Neutrophil (primary cell): ENCODE results near the gene PRAMEF17.
"Not testable (repeated sequence)": the region's sequence is repeated elsewhere in the genome, so short reads cannot be mapped to it uniquely, and the experiment has no call there.

Experiments used
- H3K27ac ChIP-seq: fragments of 200-600 bp; sonication (generic); 2 replicates; pipeline ENCODE4 v1.5.1; 2016; ENCODE audit warnings: mild to moderate bottlenecking, moderate library complexity
- H3K27me3 ChIP-seq: fragments of 200-600 bp; sonication (generic); 2 replicates; pipeline ENCODE4 v1.6.0; 2016; ENCODE audit warnings: mild to moderate bottlenecking
- H3K36me3 ChIP-seq: fragments of 200-600 bp; sonication (generic); 2 replicates; pipeline ENCODE4 v1.5.1; 2017
- H3K4me1 ChIP-seq, 2 experiments: fragments of 200-600 bp in 1 of 2; sonication (generic) in 1 of 2; 1 replicate in 1 of 2; 2 replicates in 1 of 2; pipeline versions ENCODE4 v1.5.1 to v1.6.1; 2013 to 2016; ENCODE audit warnings: low read depth in 1 of 2, low read length in 1 of 2, mild to moderate bottlenecking in 1 of 2, moderate library complexity in 1 of 2; ENCODE audit not compliant: control insufficient read depth in 1 of 2, insufficient read depth in 1 of 2
- H3K4me3 ChIP-seq, 2 experiments: fragments of 200-600 bp in 1 of 2; sonication (generic) in 1 of 2; 1 replicate in 1 of 2; 2 replicates in 1 of 2; pipeline ENCODE4 v1.5.1; 2013 to 2016; ENCODE audit warnings: low read depth in 1 of 2, low read length in 1 of 2, mild to moderate bottlenecking in 1 of 2, moderate library complexity in 1 of 2
- H3K9me3 ChIP-seq: fragments of 200-600 bp; sonication (generic); 2 replicates; pipeline ENCODE4 v1.5.1; 2016

Gene PRAMEF17, protein sequence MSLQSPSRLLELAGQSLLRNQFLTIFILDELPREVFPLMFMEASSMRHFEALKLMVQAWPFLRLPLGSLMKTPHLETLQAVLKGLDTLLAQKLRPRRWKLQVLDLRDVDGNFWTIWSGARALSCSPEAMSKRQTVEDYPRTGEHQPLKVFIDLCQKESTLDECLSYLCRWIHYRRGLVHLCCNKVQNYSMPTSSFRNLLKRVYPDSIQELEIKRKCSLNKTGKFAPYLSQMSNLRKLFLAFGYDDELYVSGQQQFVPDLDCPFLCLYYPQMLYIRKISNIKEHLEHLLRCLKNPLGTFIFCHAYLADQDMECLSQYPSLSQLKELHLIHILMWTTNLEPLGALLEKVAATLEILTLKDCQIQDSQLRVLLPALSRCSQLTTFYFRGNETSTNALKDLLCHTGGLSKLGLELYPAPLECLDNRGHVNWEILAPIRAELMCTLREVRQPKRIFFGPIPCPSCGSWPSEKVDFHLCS

DNA sequence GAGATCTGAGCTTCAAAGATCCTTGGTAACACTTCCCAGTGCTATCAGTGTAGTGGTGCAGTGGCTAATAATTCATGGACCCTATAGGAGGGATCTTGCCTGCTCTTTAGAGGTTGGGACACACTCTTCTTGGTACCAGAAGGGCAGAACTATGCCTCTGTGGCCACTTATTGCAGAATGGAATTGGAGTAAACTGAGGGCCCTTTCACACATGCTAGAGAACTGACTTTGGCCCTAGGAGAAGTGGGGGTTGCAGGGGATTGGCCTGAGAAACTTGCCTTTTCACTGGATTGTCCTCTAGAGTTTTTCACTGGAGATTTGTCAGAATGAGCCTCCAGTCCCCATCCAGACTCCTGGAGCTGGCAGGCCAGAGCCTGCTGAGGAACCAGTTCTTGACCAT, at the start of gene PRAMEF17:
TSS of gene PRAMEF17 (plus strand) at position 301 of the 400 bp plus-strand sequence. CDS start at position 327, 26 bp downstream.
- not testable (repeated sequence) for H3K27me3 ChIP-seq, H3K4me1 ChIP-seq, H3K4me3 ChIP-seq, H3K36me3 ChIP-seq, H3K27ac ChIP-seq, H3K9me3 ChIP-seq

DNA sequence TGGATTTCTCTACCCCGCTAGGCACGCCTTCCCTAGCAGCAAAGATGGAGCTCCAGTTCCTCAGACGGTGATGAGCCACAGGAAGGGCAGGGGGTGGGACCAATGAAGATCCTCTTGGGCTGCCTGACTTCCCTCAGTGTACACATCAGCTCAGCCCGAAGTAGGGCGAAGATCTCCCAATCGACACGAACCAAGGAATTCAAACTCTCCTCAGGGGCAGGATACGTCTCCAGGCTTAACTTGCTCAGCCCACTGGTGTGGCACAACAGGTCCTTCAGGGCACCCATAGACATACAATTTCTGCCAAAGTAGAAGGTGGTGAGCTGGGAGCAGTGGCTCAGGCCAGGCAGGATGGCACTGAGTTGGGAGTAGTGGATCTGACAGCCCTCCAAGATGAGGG, 46.9 kb upstream of the PRAMEF17 start:
- not testable (repeated sequence) for H3K27me3 ChIP-seq, H3K27ac ChIP-seq, H3K4me1 ChIP-seq, H3K9me3 ChIP-seq, H3K36me3 ChIP-seq, H3K4me3 ChIP-seq

DNA sequence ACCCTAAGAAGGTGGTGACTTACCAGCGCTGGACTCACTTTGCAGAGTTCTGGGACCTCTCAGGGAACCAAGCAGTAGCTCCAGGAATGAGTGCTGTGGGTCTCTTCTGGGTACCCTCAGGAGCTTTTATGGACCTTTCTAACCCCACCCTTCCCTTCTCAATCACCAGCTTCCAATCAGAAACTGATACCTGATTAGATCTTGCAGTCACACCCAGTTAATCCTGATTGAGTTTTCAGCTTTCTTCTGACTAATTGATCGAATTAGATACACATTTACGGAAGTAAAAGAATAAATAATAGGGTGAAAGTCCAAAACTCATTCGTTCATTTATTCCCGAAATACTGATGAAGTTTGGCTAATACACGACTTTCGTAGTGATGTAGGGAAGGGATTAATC, 42.4 kb upstream of the PRAMEF17 start, which contains the start of gene PRAMEF14:
TSS of gene PRAMEF14 (minus strand) at position 101 of the 400 bp plus-strand sequence. CDS start 1,820 bp downstream, outside the sequence.
- H3K9me3 ChIP-seq, H3K4me1 ChIP-seq, H3K4me3 ChIP-seq: not testable (repeated sequence)

DNA sequence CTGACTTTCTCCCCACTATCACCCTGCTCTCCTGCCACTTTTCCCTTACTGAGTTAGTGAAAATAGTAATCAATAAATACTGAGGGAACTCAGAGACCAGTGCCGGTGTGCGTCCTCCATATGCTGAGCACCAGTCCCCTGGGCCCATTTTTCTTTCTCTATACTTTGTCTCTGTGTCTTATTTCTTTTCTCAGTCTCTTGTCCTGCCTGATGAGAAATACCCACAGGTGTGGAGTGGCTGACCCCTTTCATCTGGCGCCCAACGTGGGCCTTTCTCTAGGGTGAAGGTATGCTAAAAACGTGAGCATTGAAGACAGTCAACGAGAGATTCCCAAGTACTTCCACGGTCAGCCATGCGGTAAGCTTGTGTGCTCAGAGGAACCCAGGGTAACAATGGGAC, 36.0 kb upstream of the PRAMEF17 start:
- H3K4me1 ChIP-seq, H3K36me3 ChIP-seq, H3K27ac ChIP-seq, H3K4me3 ChIP-seq, H3K27me3 ChIP-seq, H3K9me3 ChIP-seq: not testable (repeated sequence)

More for the DNA sequence above, 42.4 kb upstream of the PRAMEF17 start, which contains the start of gene PRAMEF14:
- H3K36me3 ChIP-seq, H3K27ac ChIP-seq, H3K27me3 ChIP-seq: not testable (repeated sequence)

DNA sequence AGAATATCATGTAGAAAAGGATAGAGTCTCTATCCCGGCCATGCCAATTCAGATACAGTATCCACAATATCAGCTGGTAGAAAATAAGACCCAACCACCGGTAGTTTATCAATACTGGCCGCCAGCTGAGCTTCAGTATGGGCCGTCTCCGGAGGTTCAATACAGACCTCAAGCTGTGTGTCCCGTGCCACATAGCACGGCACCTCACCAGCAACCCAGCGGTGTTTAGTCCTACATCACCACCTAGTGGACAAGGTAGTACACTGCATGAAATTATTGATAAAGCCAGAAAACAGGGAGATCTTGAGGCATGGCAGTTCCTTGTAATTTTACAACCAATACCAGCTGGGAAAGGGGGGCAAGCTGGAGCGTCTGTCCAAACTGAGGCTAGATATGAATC, 35.0 kb upstream of the PRAMEF17 start:
- not testable (repeated sequence) for H3K27me3 ChIP-seq, H3K4me1 ChIP-seq

DNA sequence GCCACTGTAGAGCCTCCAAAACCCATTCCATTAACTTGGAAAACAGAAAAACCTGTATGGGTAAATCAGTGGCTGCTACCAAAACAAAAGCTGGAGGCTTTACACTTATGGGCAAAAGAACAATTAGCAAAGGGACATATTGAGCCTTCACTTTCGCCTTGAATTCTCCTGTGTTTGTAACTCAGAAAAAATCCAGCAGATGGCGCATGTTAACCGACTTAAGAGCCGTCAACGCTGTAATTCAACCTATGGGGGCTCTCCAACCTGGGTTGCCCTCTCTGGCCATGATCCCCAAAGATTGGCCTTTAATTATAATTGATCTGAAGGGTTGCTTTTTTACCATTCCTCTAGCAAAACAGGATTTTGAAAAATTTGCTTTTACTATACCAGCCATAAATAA, 32.7 kb upstream of the PRAMEF17 start:
- H3K27me3 ChIP-seq, H3K36me3 ChIP-seq, H3K4me3 ChIP-seq, H3K27ac ChIP-seq, H3K4me1 ChIP-seq, H3K9me3 ChIP-seq: not testable (repeated sequence)

More for the DNA sequence above, 35.0 kb upstream of the PRAMEF17 start:
- not testable (repeated sequence) for H3K36me3 ChIP-seq, H3K27ac ChIP-seq, H3K9me3 ChIP-seq, H3K4me3 ChIP-seq

DNA sequence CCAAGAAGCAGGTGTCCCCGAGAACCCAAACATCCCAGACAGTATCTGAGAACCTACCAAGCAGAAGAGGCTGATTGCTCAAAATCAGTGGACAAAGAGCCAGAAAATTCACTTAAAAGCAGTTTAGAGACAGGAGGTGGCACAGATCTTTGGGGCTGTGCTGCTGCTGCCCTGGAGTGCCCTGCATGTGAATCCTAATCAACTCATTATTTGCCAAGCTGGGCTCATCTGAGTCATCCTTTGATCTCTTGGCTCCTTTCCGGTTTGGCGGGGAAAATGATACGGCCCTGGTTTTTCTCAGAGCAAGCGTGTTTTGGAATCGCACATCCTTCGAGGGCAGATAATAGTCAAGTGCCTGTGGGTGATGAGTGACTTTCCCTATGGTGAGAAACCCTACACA, 27.1 kb upstream of the PRAMEF17 start:
- H3K27ac ChIP-seq, H3K9me3 ChIP-seq, H3K4me1 ChIP-seq, H3K27me3 ChIP-seq, H3K4me3 ChIP-seq, H3K36me3 ChIP-seq: not testable (repeated sequence)

DNA sequence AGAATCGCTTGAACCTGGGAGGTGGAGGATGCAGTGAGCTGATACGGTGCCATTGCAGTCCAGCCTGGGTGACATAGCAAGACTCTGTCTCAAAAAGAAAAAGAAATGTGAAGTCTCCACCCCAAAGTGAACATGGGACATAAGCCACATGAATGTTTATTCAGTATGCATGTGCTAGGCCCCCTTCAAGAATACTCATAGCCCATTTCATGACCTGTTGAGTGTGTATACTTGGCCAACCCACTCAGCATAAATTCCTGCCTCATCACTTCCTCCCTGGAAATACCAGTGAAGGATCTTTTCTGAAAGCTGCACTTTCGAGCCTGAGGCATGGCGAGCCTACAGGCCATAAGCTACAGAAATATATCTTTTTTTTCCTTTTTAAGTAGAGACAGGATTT, 24.5 kb upstream of the PRAMEF17 start:
- not testable (repeated sequence) for H3K27ac ChIP-seq, H3K36me3 ChIP-seq, H3K27me3 ChIP-seq, H3K9me3 ChIP-seq, H3K4me1 ChIP-seq, H3K4me3 ChIP-seq

DNA sequence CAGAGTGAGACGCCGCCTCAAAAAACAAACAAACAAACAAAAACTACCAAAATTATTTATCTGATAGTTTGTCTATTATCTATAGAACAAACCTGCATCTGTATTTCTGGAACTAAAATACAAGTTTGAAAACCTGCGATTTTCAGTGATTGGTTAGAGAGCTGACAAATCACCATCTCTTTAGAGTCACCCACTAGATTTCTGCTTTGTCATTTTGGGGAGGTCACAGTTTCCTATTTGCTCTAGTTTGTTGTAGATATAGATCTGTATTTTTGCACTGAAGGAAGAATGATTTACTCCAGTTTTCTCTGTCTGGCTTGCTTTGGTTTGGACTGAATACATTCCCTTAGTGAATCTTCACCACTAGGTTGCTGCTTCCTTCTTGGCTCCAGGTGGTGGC, 22.9 kb upstream of the PRAMEF17 start:
- not testable (repeated sequence) for H3K4me1 ChIP-seq, H3K27ac ChIP-seq, H3K9me3 ChIP-seq, H3K4me3 ChIP-seq, H3K36me3 ChIP-seq, H3K27me3 ChIP-seq

DNA sequence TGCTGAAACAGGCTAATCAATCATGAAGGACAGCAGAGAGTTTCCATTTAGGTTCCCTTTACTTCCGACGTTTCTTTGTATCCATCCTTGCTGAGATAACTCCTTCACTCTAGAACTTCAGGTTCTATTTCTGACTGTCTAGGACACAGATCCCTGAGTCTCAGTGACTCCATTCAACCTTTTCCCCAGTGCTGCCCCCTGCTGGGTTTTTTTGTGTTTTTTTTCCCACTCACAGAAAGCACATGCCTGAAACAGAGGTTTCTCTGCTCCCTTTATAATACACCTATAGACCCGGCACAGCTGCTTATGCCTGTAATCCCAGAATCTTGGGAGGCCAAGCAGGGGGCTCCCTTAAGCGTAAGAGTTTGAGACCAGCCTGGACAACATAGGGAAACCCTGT, 20.9 kb upstream of the PRAMEF17 start:
- H3K27ac ChIP-seq, H3K4me1 ChIP-seq, H3K27me3 ChIP-seq, H3K4me3 ChIP-seq, H3K36me3 ChIP-seq, H3K9me3 ChIP-seq: not testable (repeated sequence)

DNA sequence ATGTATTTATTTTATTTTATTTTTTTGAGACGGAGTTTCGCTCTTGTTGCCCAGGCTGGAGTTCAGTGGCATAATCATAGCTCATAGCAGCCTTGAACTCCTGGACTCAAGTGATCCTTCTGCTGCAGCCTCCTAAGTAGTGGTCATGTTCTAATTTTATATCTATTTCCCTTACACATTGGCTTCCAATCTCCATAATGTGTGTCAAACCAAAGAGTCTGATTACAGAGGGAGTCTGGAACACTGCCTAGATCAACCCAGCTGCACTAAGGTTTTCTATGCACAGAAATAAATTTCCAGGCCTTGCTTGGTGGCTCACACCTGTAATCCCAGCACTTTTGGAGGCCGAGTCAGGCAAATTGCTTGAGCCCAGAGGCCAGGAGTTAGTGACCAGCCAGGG, 10.4 kb upstream of the PRAMEF17 start:
- H3K9me3 ChIP-seq, H3K4me1 ChIP-seq, H3K36me3 ChIP-seq, H3K27me3 ChIP-seq, H3K4me3 ChIP-seq, H3K27ac ChIP-seq: not testable (repeated sequence)

DNA sequence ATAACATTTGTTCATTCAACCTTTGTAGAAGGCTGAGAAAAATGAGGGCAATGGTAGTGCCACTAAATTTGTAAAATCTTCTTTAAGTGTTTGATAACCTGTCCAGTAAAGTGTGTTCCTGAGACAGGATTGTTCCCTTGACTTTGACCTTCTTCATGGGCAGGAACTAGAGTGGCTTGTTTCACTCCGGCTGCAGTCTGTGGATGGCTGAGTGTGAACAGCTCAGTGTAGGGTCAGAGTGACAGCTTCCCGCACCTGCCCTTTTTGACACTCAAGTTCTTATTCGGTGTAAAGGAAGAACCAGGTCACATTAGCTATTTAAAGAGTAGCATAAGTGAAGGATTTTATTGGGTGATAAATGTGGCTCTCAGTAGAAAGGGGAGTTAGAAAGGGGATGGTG, 9.1 kb upstream of the PRAMEF17 start:
- H3K36me3 ChIP-seq, H3K4me1 ChIP-seq, H3K4me3 ChIP-seq, H3K27ac ChIP-seq, H3K27me3 ChIP-seq, H3K9me3 ChIP-seq: not testable (repeated sequence)

DNA sequence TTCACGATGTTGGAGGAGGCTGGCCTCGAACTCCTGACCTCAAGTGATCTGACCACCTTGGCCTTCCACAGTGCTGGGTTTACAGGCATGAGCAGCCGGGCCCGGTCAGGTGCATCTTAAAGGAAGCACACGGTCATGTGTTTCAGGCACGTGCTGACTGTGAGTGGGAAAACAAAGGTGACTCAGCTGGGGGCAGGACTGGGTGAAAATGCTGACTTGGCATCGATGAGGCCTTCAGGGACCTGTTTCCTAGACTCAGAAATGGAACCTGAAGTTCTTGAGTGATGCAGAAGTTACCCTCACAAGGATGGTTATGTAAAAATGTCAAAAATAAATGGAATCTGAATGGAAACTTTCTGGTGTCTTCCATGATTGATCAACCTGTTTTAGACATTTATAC, 3.6 kb downstream of the PRAMEF17 start:
- not testable (repeated sequence) for H3K27ac ChIP-seq, H3K4me3 ChIP-seq, H3K4me1 ChIP-seq, H3K36me3 ChIP-seq, H3K9me3 ChIP-seq, H3K27me3 ChIP-seq

DNA sequence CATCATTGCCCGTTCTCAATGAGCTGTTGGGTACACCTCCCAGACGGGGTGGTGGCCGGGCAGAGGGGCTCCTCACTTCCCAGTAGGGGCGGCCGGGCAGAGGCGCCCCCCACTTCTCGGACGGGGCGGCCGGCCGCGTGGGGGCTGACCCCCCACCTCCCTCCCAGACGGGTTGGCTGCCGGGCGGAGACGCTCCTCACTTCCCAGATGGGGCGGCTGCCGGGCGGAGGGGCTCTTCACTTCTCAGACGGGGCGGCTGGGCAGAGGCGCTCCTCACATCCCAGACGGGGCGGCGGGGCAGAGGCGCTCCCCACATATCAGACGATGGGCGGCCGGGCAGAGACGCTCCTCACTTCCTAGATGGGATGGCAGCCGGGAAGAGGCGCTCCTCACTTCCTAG, 5.3 kb downstream of the PRAMEF17 start:
- not testable (repeated sequence) for H3K36me3 ChIP-seq, H3K4me3 ChIP-seq, H3K4me1 ChIP-seq, H3K27ac ChIP-seq, H3K27me3 ChIP-seq, H3K9me3 ChIP-seq
